ENCODE measurements around the gene NFILZ.

GRCh38 chr19:8605514-8605913 is 24.9 kb upstream of the NFILZ start:
- TF ChIP-seq, protein P1, sequence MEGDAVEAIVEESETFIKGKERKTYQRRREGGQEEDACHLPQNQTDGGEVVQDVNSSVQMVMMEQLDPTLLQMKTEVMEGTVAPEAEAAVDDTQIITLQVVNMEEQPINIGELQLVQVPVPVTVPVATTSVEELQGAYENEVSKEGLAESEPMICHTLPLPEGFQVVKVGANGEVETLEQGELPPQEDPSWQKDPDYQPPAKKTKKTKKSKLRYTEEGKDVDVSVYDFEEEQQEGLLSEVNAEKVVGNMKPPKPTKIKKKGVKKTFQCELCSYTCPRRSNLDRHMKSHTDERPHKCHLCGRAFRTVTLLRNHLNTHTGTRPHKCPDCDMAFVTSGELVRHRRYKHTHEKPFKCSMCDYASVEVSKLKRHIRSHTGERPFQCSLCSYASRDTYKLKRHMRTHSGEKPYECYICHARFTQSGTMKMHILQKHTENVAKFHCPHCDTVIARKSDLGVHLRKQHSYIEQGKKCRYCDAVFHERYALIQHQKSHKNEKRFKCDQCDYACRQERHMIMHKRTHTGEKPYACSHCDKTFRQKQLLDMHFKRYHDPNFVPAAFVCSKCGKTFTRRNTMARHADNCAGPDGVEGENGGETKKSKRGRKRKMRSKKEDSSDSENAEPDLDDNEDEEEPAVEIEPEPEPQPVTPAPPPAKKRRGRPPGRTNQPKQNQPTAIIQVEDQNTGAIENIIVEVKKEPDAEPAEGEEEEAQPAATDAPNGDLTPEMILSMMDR (IDR thresholded peaks at IDR 0.05; ENCODE audit: insufficient read depth, low read length, poor library complexity, severe bottlenecking): no peak
- TF ChIP-seq EZH2phosphoT487 (conservative IDR thresholded peaks at IDR 0.05; ENCODE audit: low read length): no peak

Data from SU-DHL-6 (cell line).